Adrenal gland (tissue), 12 donors: ENCODE results near the gene UNC13B. TPM values are rescaled to one million over a fixed set of nuclear protein-coding genes. Genes with fewer than 3 reads are reported as not detected.
"Not testable (repeated sequence)": the region's sequence is repeated elsewhere in the genome, so short reads cannot be mapped to it uniquely, and the experiment has no call there.

ENCODE experiments used
- DNase-seq, 7 donors: peaks; one replicate each; pipeline ENCODE4 v3.0.0-alpha.2; 2019 to 2020
- H3K27ac ChIP-seq, 5 donors: fragments of 200-600 bp; sonication (generic) in 4 of 5; 1 replicate in 3 of 5; 2 replicates in 2 of 5; pipeline versions ENCODE4 v1.5.1 to v1.8.0; 2016 to 2020; ENCODE audit warnings: mild to moderate bottlenecking in 1 of 5
- H3K27me3 ChIP-seq: fragments of 200-600 bp; 2 replicates; pipeline ENCODE4 v1.8.0; 2021
- H3K36me3 ChIP-seq, 2 donors: fragments of 200-600 bp; replicated peaks in 1 of 2; 1 replicate in 1 of 2; 2 replicates in 1 of 2; pipeline versions ENCODE4 v1.5.1 to v1.8.0; 2018 to 2022
- H3K4me1 ChIP-seq, 2 donors: fragments of 200-600 bp; replicated peaks in 1 of 2; 1 replicate in 1 of 2; 2 replicates in 1 of 2; pipeline versions ENCODE4 v1.5.1 to v1.8.0; 2018 to 2021
- H3K4me3 ChIP-seq, 4 donors: fragments of 200-600 bp; sonication (generic) in 3 of 4; one replicate each; pipeline ENCODE4 v1.5.1; 2016 to 2018
- H3K9me3 ChIP-seq, 3 donors: fragments of 200-600 bp; sonication (generic) in 1 of 3; replicated peaks in 1 of 3; 1 replicate in 2 of 3; 2 replicates in 1 of 3; pipeline versions ENCODE4 v1.5.1 to v1.8.0; 2016 to 2021
- POLR2A ChIP-seq, 2 donors: fragments of 450-650 bp; IDR thresholded peaks; one replicate each; pipeline ENCODE4 v1.6.1; 2017; ENCODE audit warnings: antibody characterized with exemption in 2 of 2, mild to moderate bottlenecking in 2 of 2, moderate library complexity in 1 of 2
- WGBS, 4 donors: extraction: QIAGEN DNeasy Blood & Tissue Kit in 2 of 4; methylation state at CpG; one replicate each; pipeline versions ENCODE4 v1.1.5 to v1.1.7; 2013 to 2017; 5-methylcytosine and 5-hydroxymethylcytosine counted together
- intact Hi-C, 2 donors: fragments of 100-400 bp; cut with DNase I; formaldehyde crosslinking; loops; one replicate each; pipeline versions ENCODE4 v1.14.1 to v1.15.0; 2022 to 2023
- polyA plus RNA-seq, 3 donors: library from polyadenylated mRNA; stranded (reverse); fragments of 200-250 nt in 2 of 3; fragments of 350-450 nt in 1 of 3; fragmentation: Illumina TruSeq in 1 of 3; extraction: RNeasy Lipid Tissue Mini Kit (QIAGEN cat#74804) in 1 of 3; gene quantifications; one replicate each; pipeline ENCODE4 v1.2.3, GENCODE V29; 2013 to 2014
- total RNA-seq, 9 donors: library from RNA; depleted of rRNA in 4 of 9; stranded (reverse); fragments of >200 nt in 4 of 9; fragments of 120-200 nt in 1 of 9; fragmentation: NEBNext Ultra II Directional in 1 of 9; extraction: Animal tissue kit (Norgen Biotek cat#: 25700) in 1 of 9; gene quantifications; one replicate each; pipeline versions ENCODE4 v1.1.0 to v1.2.4, GENCODE V29; 2013 to 2023
- TF ChIP-seq, protein P1 (sequence below), 6 experiments: fragments of 450-650 bp in 4 of 6; fragments of 200-600 bp in 2 of 6; sonication (generic) in 1 of 6; IDR thresholded peaks; 1 replicate in 5 of 6; 2 replicates in 1 of 6; pipeline versions ENCODE4 v1.5.1 to v1.8.0; 2016 to 2021; ENCODE audit warnings: antibody characterized with exemption in 6 of 6, mild to moderate bottlenecking in 2 of 6, moderate library complexity in 1 of 6
- donor health status: healthy with polysubstance abuse.
- donor health status: Bipolar disorder and iron deficiency.
- donor health status: DM: yes; HTN: yes; CAD: no.
- donor health status: DM: no; HTN: no; CAD: no.
- donor health status: DM: no; HTN: no; CAD: no.
- donor health status: DM: yes; HTN: yes; CAD: no.

Gene UNC13B
- total and polyA plus RNA-seq, 12 donors = 11.1 to 42.2 (median 30.5) TPM

DNA sequence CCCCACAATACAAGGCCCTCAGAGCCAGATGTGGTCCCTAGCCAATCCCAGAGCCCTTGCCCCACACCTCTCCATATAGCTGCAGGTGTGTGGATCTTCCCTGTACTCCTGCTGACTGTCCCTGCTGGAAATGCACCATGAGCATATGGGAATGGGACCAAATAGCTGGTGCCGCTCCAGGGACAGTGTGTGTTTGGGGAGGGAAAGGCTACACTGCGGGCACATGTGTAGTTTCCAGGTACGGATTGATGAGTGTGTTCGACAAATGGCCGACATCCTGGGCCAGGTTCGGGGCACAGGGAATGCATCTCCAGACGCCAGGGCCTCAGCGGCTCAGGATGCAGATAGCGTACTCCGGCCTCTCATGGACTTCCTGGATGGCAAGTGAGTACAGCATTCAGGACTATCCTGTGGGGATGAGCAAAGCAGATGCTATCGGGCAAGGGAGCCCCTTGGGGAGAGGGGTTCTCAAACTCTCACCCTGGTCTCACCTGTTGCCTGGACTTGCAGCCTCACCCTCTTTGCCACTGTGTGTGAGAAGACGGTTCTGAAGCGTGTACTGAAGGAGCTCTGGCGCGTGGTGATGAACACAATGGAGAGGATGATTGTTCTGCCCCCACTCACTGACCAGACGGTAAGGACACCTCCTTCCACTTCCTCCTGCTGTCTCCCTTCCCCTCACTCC lies 237.0 kb downstream of the UNC13B start:
- intact Hi-C loops = no loop called here
- Histone ChIP-seq H3K27me3 (no peaks in the 10 kb centered on the region), H3K4me3 (no peak overlapping the region), H3K27ac (no peak overlapping the region), H3K9me3 (no peaks in the 10 kb centered on the region), H3K4me1 (no peaks in the 10 kb centered on the region), H3K36me3 (peaks cover 0 to 53% of the 10 kb centered on the region in 2 donors)
- 94 to 95% (median 94%) methylated on average over 16 of the region's 16 CpGs for WGBS, 4 donors
- TF ChIP-seq, protein P1, sequence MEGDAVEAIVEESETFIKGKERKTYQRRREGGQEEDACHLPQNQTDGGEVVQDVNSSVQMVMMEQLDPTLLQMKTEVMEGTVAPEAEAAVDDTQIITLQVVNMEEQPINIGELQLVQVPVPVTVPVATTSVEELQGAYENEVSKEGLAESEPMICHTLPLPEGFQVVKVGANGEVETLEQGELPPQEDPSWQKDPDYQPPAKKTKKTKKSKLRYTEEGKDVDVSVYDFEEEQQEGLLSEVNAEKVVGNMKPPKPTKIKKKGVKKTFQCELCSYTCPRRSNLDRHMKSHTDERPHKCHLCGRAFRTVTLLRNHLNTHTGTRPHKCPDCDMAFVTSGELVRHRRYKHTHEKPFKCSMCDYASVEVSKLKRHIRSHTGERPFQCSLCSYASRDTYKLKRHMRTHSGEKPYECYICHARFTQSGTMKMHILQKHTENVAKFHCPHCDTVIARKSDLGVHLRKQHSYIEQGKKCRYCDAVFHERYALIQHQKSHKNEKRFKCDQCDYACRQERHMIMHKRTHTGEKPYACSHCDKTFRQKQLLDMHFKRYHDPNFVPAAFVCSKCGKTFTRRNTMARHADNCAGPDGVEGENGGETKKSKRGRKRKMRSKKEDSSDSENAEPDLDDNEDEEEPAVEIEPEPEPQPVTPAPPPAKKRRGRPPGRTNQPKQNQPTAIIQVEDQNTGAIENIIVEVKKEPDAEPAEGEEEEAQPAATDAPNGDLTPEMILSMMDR (IDR thresholded peaks at IDR 0.05) = no peak
- no peak for TF ChIP-seq POLR2A (IDR thresholded peaks at IDR 0.05)
- DNase-seq = no peak

DNA sequence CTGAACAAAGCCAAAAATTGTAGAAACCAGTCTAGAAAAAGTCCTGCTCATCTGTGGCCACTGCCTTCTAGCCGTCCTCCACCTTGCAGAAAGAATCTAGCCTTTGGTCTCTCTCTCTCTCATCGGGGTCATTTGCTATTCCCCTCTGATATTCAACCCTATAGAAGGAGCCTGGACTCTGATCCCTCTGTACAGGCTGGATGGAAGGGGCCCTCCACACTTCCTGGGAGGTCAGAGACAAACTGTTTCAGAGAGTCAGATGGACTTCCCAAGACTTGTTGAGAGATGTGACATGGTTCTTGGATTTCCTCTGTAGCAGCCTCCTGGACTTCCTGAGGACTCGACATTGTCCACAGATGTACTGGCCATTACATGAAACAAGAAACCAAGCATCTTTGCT lies 243.1 kb downstream of the UNC13B start:
- Histone ChIP-seq H3K27ac (no peak overlapping the region), H3K4me1 (no peaks in the 10 kb centered on the region), H3K36me3 (peaks cover 0 to 17% of the 10 kb centered on the region in 2 donors), H3K4me3 (no peak overlapping the region), H3K9me3 (no peaks in the 10 kb centered on the region), H3K27me3 (no peaks in the 10 kb centered on the region)
- TF ChIP-seq POLR2A (IDR thresholded peaks at IDR 0.05) = no peak
- TF ChIP-seq, protein P1 (IDR thresholded peaks at IDR 0.05) = no peak
- intact Hi-C loops = no loop called here
- 88 to 96% (median 92%) methylated on average over 3 of the region's 3 CpGs for WGBS, 4 donors
- no peak for DNase-seq

DNA sequence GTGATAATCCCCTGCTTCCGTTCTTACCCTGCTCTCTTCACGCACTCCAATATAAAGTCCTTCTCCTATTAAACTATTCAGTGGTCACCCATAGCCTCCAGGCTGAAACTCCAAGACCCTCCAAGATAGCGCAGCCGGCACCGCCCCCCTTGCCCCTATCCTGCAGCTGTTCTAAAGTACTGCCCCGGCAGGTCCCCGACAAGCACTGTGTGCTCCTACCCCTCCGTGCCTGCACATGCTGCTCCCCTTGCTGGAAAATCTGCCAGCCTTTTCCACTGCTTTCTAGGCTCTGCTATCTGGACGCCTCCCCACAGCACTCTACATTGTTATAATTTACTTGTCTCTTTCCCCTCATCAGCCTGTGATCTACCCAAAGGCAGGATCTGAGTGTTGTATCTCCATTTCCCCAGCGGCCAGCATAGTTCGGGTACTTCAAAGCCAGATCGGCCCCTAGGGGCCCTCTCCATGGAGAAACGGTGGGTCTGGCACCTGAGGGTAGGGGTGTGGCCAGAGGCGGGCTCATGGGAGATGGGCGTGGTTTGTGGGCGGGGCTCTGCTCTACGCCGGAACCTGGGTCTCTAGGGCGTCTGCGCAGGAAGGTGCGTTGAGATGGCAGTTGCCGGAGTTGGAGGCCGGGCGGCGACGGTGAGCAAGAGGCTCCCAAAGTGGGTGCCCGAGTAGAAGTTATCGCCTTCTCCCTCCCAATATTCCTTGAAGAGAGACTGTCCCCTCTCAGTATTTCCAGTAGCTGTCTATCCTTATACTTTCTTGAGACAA lies 244.6 kb downstream of the UNC13B start:
- intact Hi-C loops = no loop called here
- 39 to 47% (median 47%) methylated on average over 13 to 28 of the region's 28 CpGs for WGBS, 4 donors
- Histone ChIP-seq H3K36me3 (peaks cover 0 to 8% of the 10 kb centered on the region in 2 donors), H3K4me1 (no peaks in the 10 kb centered on the region), H3K27me3 (no peaks in the 10 kb centered on the region), H3K27ac (no peak overlapping the region), H3K4me3 (no peak overlapping the region), H3K9me3 (no peaks in the 10 kb centered on the region)
- TF ChIP-seq POLR2A (IDR thresholded peaks at IDR 0.05) = no peak
- TF ChIP-seq, protein P1 (IDR thresholded peaks at IDR 0.05) = no peak
- DNase-seq = peak in 5 of 7 donors; percentile 30 to 55 (median 37)

DNA sequence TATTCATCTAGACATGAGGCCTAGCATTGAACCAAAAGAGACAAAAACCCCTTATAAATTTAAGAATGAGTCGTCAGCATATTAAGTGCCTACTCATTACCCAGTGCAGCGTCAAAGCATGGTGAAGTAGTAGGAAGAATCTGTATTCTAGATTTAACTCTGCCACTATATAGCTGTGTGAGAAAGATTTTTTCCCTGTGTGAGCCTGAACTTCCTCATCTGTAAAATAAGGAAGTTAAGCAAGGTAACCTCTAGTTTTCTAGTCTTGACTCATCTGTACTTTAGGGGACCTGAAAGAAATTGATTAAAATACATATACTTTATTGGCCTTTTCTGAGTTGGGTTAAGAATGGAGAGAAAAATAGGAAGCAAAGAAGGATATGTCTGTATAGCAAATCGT lies 246.0 kb downstream of the UNC13B start:
- TF ChIP-seq, protein P1 (IDR thresholded peaks at IDR 0.05) = no peak
- no peak for TF ChIP-seq POLR2A (IDR thresholded peaks at IDR 0.05)
- Histone ChIP-seq H3K4me1 (no peaks in the 10 kb centered on the region), H3K27ac (no peak overlapping the region), H3K36me3 (peaks cover 0 to 5% of the 10 kb centered on the region in 2 donors), H3K27me3 (no peaks in the 10 kb centered on the region), H3K9me3 (no peaks in the 10 kb centered on the region), H3K4me3 (no peak overlapping the region)
- DNase-seq = no peak
- intact Hi-C loops = no loop called here
- 74 to 83% (median 80%) methylated on average over 3 of the region's 3 CpGs for WGBS, 4 donors

DNA sequence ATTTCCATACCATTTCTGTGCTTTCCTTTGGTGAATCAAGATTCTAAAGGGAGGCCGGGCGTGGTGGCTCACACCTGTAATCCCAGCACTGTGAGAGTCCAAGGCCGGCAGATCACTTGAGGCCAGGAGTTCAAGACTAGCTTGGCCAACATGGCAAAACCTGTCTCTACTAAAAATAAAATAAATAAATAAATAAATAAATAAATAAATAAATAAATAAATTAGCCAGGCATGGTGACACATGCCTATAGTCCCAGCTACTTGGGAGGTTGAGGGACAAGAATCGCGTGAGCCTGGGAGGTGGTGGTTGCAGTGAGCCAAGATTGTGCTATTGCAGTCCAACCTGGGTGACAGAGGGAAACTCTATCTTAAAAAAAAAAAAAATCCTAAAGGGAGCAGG lies 247.6 kb downstream of the UNC13B start:
- DNase-seq, intact Hi-C loops, H3K9me3 ChIP-seq, H3K36me3 ChIP-seq, H3K4me3 ChIP-seq, H3K4me1 ChIP-seq, H3K27ac ChIP-seq, H3K27me3 ChIP-seq: not testable (repeated sequence)
- WGBS, 4 donors = 89 to 95% (median 92%) methylated on average over 5 of the region's 5 CpGs
